Astrocyte (in vitro differentiated cells and primary cell): Measurements from ENCODE around the gene YTHDC1.

Source experiments
- CTCF ChIP-seq: IDR thresholded peaks from 2 replicates; pipeline ENCODE4 v1.5.1; 2011; ENCODE audit warnings: low read depth, mild to moderate bottlenecking, inconsistent platforms, low read length, moderate library complexity; ENCODE audit not compliant: insufficient read depth
- EZH2 ChIP-seq: IDR thresholded peaks from 2 replicates; pipeline ENCODE4 v1.6.1; 2012; ENCODE audit warnings: mild to moderate bottlenecking, low read length, inconsistent platforms; ENCODE audit not compliant: insufficient read depth

- TF ChIP-seq CTCF (no peak), EZH2 (no peak)
Measured at GRCh38 chr4:68326141-68326540, 23.7 kb downstream of the YTHDC1 start.
